Keratinocyte (primary cell): ENCODE measurements around the gene SUGCT. TPM values are rescaled to one million over a fixed set of nuclear protein-coding genes. Genes with fewer than 3 reads are reported as not detected.
"Not testable (repeated sequence)": the region's sequence is repeated elsewhere in the genome, so short reads cannot be mapped to it uniquely, and the experiment has no call there.

ENCODE experiments used
- DNase-seq: peaks from one replicate; pipeline ENCODE4 v3.0.0-alpha.2; 2011; ENCODE audit warnings: low read depth, missing footprints, low spot score
- FAIRE-seq: peaks from 2 replicates; lab custom pipeline; 2011; peaks lifted over from hg19 to GRCh38; lab: Jason Lieb, UNC
- H2AFZ ChIP-seq: 2 replicates; pipeline ENCODE4 v1.6.0; 2012; ENCODE audit warnings: low read length, control low read depth, inconsistent platforms; ENCODE audit not compliant: control insufficient read depth
- H3K27ac ChIP-seq: 2 replicates; pipeline ENCODE4 v1.5.1; 2011; ENCODE audit warnings: low read length; ENCODE audit not compliant: control insufficient read depth, insufficient read depth
- H3K27me3 ChIP-seq: 3 replicates; pipeline ENCODE4 v1.6.0; 2011; ENCODE audit warnings: low read length; ENCODE audit not compliant: control insufficient read depth, insufficient read depth; ENCODE audit errors: extremely low read depth
- H3K36me3 ChIP-seq, 2 experiments: 2 replicates in 1 of 2; 3 replicates in 1 of 2; pipeline ENCODE4 v1.5.1; 2011; ENCODE audit warnings: low read length in 2 of 2, mild to moderate bottlenecking in 1 of 2; ENCODE audit not compliant: control insufficient read depth in 2 of 2, insufficient read depth in 2 of 2; ENCODE audit errors: extremely low read depth in 1 of 2
- H3K4me1 ChIP-seq: 3 replicates; pipeline ENCODE4 v1.5.1; 2011; ENCODE audit warnings: low read length; ENCODE audit not compliant: control insufficient read depth, insufficient read depth; ENCODE audit errors: extremely low read depth
- H3K4me2 ChIP-seq: 3 replicates; pipeline ENCODE4 v1.6.0; 2011; ENCODE audit warnings: low read depth, low read length; ENCODE audit not compliant: control insufficient read depth, insufficient read depth; ENCODE audit errors: extremely low read depth
- H3K4me3 ChIP-seq, 3 experiments: fragments of 200-600 bp in 1 of 3; sonication (generic) in 1 of 3; 2 replicates in 2 of 3; 3 replicates in 1 of 3; pipeline ENCODE4 v1.5.1; 2011 to 2016; ENCODE audit warnings: low read length in 3 of 3, mild to moderate bottlenecking in 3 of 3, control low read depth in 2 of 3, inconsistent platforms in 1 of 3, low read depth in 1 of 3, mixed read lengths in 1 of 3, mixed run types in 1 of 3, moderate library complexity in 1 of 3; ENCODE audit not compliant: control insufficient read depth in 2 of 3, insufficient read depth in 2 of 3; ENCODE audit errors: extremely low read depth in 1 of 3
- H3K79me2 ChIP-seq: 2 replicates; pipeline ENCODE4 v1.6.0; 2012; ENCODE audit warnings: low read length; ENCODE audit not compliant: control insufficient read depth, insufficient read depth
- H3K9ac ChIP-seq: 3 replicates; pipeline ENCODE4 v1.6.0; 2011; ENCODE audit warnings: low read length; ENCODE audit not compliant: control insufficient read depth, insufficient read depth; ENCODE audit errors: extremely low read depth
- H3K9me1 ChIP-seq: 3 replicates; pipeline ENCODE4 v1.6.0; 2011; ENCODE audit warnings: low read length; ENCODE audit not compliant: control insufficient read depth, insufficient read depth; ENCODE audit errors: extremely low read depth
- H3K9me3 ChIP-seq: 2 replicates; pipeline ENCODE4 v1.5.1; 2012; ENCODE audit warnings: low read depth, low read length; ENCODE audit not compliant: control insufficient read depth
- H4K20me1 ChIP-seq: 3 replicates; pipeline ENCODE4 v1.6.0; 2011; ENCODE audit warnings: low read length; ENCODE audit not compliant: control insufficient read depth, insufficient read depth; ENCODE audit errors: extremely low read depth
- CTCF ChIP-seq, 3 experiments: IDR thresholded peaks in 1 of 3; conservative IDR thresholded peaks in 1 of 3; optimal IDR thresholded peaks in 1 of 3; 2 replicates in 2 of 3; 3 replicates in 1 of 3; pipeline versions ENCODE3 to v1.5.1; 2011; ENCODE audit warnings: low read length in 3 of 3, mild to moderate bottlenecking in 3 of 3, moderate library complexity in 2 of 3, control low read depth in 1 of 3, inconsistent platforms in 1 of 3; ENCODE audit not compliant: insufficient read depth in 2 of 3; ENCODE audit errors: extremely low read depth in 1 of 3
- EZH2 ChIP-seq: IDR thresholded peaks from one replicate; pipeline ENCODE4 v1.6.1; 2012; ENCODE audit warnings: inconsistent platforms, mild to moderate bottlenecking, low read length, moderate library complexity
- dilution Hi-C: fragments of 300-500 bp; cut with MboI; formaldehyde crosslinking; loops from one replicate; pipeline ENCODE4 v1.7.0; 2020; ENCODE audit warnings: low sequenced_read_pairs; ENCODE audit not compliant: extremely low pct_ligation_motif_present
- polyA plus RNA-seq, 5 experiments: library from polyadenylated mRNA; depleted of rRNA in 3 of 5; stranded (reverse) in 3 of 5; stranded (forward) in 1 of 5; unstranded in 1 of 5; fragments of >200 nt; gene quantifications; 1 replicate in 1 of 5; 2 replicates in 3 of 5; 3 replicates in 1 of 5; pipeline versions ENCODE4 v1.2.1 to v1.2.3, GENCODE V29; 2011 to 2012; ENCODE audit warnings: missing spikeins in 2 of 5, low read depth in 1 of 5, low replicate concordance in 1 of 5

SUGCT gene
- polyA plus RNA-seq, 1 donor (not counting 4 experiments of a cell fraction or from before 2014, with no cell fraction given) = 134 TPM

DNA sequence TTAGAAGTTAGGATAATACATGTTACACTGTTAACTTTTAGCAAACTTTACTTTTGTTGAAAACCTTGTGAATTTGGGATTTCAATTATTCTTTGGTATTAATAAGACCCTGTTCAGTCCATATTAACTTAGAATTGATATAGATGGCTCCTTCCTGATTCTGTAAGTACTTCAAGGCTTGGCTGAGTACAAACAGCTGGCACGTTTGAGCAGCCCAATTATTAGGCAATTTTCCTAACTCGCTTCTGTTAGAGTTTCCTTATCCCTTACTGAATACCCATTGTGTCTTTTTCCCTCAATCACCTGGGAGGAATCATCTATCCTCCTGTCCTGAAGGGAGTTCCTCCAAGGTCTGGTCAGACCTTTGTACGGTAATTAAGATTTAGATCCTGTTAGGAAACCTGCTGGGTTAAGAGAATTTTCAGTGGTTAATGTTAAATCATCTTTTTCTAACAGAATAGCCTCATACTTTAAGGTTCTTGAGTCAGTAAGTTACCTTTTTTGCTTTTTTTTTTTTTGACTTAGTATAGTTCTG, 10.9 kb downstream of the SUGCT start:
- H3K9me1 ChIP-seq, DNase-seq, H4K20me1 ChIP-seq, H3K9ac ChIP-seq, H3K4me1 ChIP-seq, dilution Hi-C loops, H3K9me3 ChIP-seq, H3K4me3 ChIP-seq, FAIRE-seq, H3K27me3 ChIP-seq, H3K4me2 ChIP-seq, H3K27ac ChIP-seq, H2AFZ ChIP-seq, H3K79me2 ChIP-seq, H3K36me3 ChIP-seq: not testable (repeated sequence)

DNA sequence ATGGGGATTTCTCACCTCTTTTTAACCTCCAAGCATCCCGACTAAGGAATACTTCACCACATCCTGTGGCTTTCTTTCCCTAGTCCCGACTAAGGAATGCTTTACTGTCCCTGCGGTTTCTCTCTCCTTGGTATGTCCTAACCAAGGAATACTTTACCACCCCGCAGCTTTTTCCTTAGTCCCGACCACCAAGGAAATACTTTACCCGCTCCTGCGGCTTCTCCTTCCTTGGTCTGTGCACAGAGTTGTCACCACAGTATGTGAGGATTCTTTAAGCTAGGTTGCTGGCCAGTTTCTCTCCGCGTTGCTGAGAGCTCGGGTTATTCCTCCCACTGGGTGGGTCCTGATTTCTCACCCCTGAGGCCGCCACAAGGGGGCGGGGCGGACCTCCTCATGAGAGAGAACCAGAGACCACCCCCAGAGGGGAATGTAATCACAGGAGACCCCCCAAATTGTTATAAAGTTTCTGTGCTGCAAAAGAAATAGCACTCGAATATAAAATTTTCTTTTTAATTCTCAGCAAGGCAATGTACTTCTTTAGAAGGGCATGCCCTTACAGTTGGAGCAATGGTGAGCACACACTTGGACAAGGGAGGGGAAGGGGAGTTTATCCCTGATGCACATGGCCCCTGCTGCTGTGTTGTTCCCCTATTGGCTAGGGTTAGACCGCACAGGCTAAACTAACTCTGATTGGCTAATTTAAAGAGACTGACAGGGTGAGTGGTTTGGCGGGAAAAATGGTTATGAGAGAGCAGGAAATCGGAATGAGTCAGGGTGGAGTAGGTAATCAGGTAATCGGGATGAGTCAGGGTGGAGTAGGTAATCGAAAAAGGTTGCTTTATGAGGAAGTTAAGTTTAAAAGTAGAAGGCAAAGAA, 12.8 kb downstream of the SUGCT start:
- Histone ChIP-seq H3K4me3 (no peak overlapping the region), H3K9ac (no peak overlapping the region), H3K4me2 (no peak overlapping the region), H3K4me1 (no peaks in the 10 kb centered on the region), H3K36me3 (no peaks in the 10 kb centered on the region), H3K9me3 (peaks cover 3% of the 10 kb centered on the region), H3K9me1 (no peaks in the 10 kb centered on the region), H2AFZ (no peak overlapping the region), H3K27me3 (no peaks in the 10 kb centered on the region), H3K79me2 (no peaks in the 10 kb centered on the region), H4K20me1 (no peaks in the 10 kb centered on the region), H3K27ac (no peak overlapping the region)
- dilution Hi-C loops = no loop called here
- TF ChIP-seq EZH2 (no peak), CTCF (optimal IDR thresholded peaks at IDR 0.05 in 1 of 3, IDR thresholded peaks at IDR 0.05 in 1 of 3, conservative IDR thresholded peaks at IDR 0.05 in 1 of 3; ENCODE audit: extremely low read depth in 1 of 3, insufficient read depth in 2 of 3, low read length in 3 of 3) (no peak)
- DNase-seq (no peak), FAIRE-seq (no peak)

- H3K36me3 ChIP-seq, dilution Hi-C loops, H3K9ac ChIP-seq, H4K20me1 ChIP-seq, H3K4me2 ChIP-seq, H3K9me1 ChIP-seq, H2AFZ ChIP-seq, H3K79me2 ChIP-seq, FAIRE-seq, H3K27me3 ChIP-seq, DNase-seq, H3K4me3 ChIP-seq, H3K4me1 ChIP-seq, H3K27ac ChIP-seq, H3K9me3 ChIP-seq: not testable (repeated sequence)
Observed at GRCh38 chr7:40148247-40148580, 13.4 kb downstream of the SUGCT start.
